ENCODE results near the gene GOLT1A. TPM values are rescaled to one million over a fixed set of nuclear protein-coding genes. Genes with fewer than 3 reads are reported as not detected.

GOLT1A gene
- total and polyA plus RNA-seq, 2 donors (not counting 1 experiment from before 2014, with no cell fraction given), result not detected

- no peak for DNase-seq
- Histone ChIP-seq H3K79me2 (ENCODE audit: control insufficient read depth, insufficient read depth, low read length) (no peaks in the 10 kb centered on the region), H3K27me3 (replicated peaks in 1 of 4; ENCODE audit: control extremely low read depth in 1 of 4, control insufficient read depth in 3 of 4, insufficient read depth in 4 of 4, low read length in 3 of 4) (no peaks in the 10 kb centered on the region), H3K4me1 (ENCODE audit: control insufficient read depth in 2 of 2, insufficient read depth in 2 of 2, low read length in 2 of 2) (no peaks in the 10 kb centered on the region), H3K4me2 (replicated peaks; ENCODE audit: low read depth, low read length, poor library complexity, severe bottlenecking) (no peak overlapping the region), H3K4me3 (ENCODE audit: control extremely low read depth in 1 of 5, extremely low read depth in 1 of 5, insufficient read depth in 1 of 5, low read depth in 2 of 5, low read length in 4 of 5) (no peak overlapping the region), H4K20me1 (ENCODE audit: control insufficient read depth, insufficient read depth, low read length, poor library complexity, severe bottlenecking) (no peaks in the 10 kb centered on the region), H2AFZ (ENCODE audit: insufficient read depth, low read depth, low read length, poor library complexity, severe bottlenecking) (no peak overlapping the region), H3K27ac (ENCODE audit: low read length in 2 of 2) (no peak overlapping the region), H3K9me3 (ENCODE audit: control extremely low read depth in 1 of 3, control insufficient read depth in 2 of 3, insufficient read depth in 1 of 3, low read length in 2 of 3) (no peaks in the 10 kb centered on the region), H3K36me3 (replicated peaks in 1 of 2; ENCODE audit: control extremely low read depth in 1 of 2, control insufficient read depth in 1 of 2, extremely low read depth in 1 of 2, insufficient read depth in 2 of 2, low read length in 1 of 2) (no peaks in the 10 kb centered on the region), H3K9ac (ENCODE audit: low read length) (no peak overlapping the region)
- intact Hi-C loops (cut with micrococcal nuclease), result no loop called here
- ATAC-seq (ENCODE audit: low read depth), result no peak
- no peak overlapping the region for H3K4me3 Mint-ChIP-seq
- 80% methylated on average over 20 of the region's 20 CpGs for WGBS (ENCODE audit: insufficient coverage)
- ChIA-PET CTCF (no interaction called here), POLR2A (no interaction called here)
- peaks cover 5% of the 10 kb centered on the region for H3K27me3 Mint-ChIP-seq
- TF ChIP-seq EZH2 (IDR thresholded peaks at IDR 0.05; ENCODE audit: borderline replicate concordance, insufficient read depth, low read depth, low read length, poor library complexity, severe bottlenecking), result no peak
- TF ChIP-seq, protein P1, sequence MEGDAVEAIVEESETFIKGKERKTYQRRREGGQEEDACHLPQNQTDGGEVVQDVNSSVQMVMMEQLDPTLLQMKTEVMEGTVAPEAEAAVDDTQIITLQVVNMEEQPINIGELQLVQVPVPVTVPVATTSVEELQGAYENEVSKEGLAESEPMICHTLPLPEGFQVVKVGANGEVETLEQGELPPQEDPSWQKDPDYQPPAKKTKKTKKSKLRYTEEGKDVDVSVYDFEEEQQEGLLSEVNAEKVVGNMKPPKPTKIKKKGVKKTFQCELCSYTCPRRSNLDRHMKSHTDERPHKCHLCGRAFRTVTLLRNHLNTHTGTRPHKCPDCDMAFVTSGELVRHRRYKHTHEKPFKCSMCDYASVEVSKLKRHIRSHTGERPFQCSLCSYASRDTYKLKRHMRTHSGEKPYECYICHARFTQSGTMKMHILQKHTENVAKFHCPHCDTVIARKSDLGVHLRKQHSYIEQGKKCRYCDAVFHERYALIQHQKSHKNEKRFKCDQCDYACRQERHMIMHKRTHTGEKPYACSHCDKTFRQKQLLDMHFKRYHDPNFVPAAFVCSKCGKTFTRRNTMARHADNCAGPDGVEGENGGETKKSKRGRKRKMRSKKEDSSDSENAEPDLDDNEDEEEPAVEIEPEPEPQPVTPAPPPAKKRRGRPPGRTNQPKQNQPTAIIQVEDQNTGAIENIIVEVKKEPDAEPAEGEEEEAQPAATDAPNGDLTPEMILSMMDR (IDR thresholded peaks at IDR 0.05), result no peak
- H3K4me1 Mint-ChIP-seq, result no peaks in the 10 kb centered on the region
- no peaks in the 10 kb centered on the region for H3K9me3 Mint-ChIP-seq (ENCODE audit: insufficient read depth)
- no peak overlapping the region for H3K27ac Mint-ChIP-seq
Measured at GRCh38 chr1:204227996-204228785, 14.4 kb upstream of the GOLT1A start.

- Histone ChIP-seq H3K4me2 (replicated peaks; ENCODE audit: low read depth, low read length, poor library complexity, severe bottlenecking) (no peak overlapping the region), H3K27me3 (replicated peaks in 1 of 4; ENCODE audit: control extremely low read depth in 1 of 4, control insufficient read depth in 3 of 4, insufficient read depth in 4 of 4, low read length in 3 of 4) (no peaks in the 10 kb centered on the region), H3K27ac (ENCODE audit: low read length in 2 of 2) (no peak overlapping the region), H3K36me3 (replicated peaks in 1 of 2; ENCODE audit: control extremely low read depth in 1 of 2, control insufficient read depth in 1 of 2, extremely low read depth in 1 of 2, insufficient read depth in 2 of 2, low read length in 1 of 2) (no peaks in the 10 kb centered on the region), H3K4me1 (ENCODE audit: control insufficient read depth in 2 of 2, insufficient read depth in 2 of 2, low read length in 2 of 2) (no peaks in the 10 kb centered on the region), H3K9ac (ENCODE audit: low read length) (no peak overlapping the region), H4K20me1 (ENCODE audit: control insufficient read depth, insufficient read depth, low read length, poor library complexity, severe bottlenecking) (no peaks in the 10 kb centered on the region), H3K79me2 (ENCODE audit: control insufficient read depth, insufficient read depth, low read length) (no peaks in the 10 kb centered on the region), H3K4me3 (ENCODE audit: control extremely low read depth in 1 of 5, extremely low read depth in 1 of 5, insufficient read depth in 1 of 5, low read depth in 2 of 5, low read length in 4 of 5) (no peak overlapping the region), H2AFZ (ENCODE audit: insufficient read depth, low read depth, low read length, poor library complexity, severe bottlenecking) (no peak overlapping the region), H3K9me3 (ENCODE audit: control extremely low read depth in 1 of 3, control insufficient read depth in 2 of 3, insufficient read depth in 1 of 3, low read length in 2 of 3) (no peaks in the 10 kb centered on the region)
- no peak for ATAC-seq (ENCODE audit: low read depth)
- Mint-ChIP-seq H3K27me3 (peaks cover 5% of the 10 kb centered on the region), H3K27ac (no peak overlapping the region), H3K4me3 (no peak overlapping the region), H3K4me1 (no peaks in the 10 kb centered on the region), H3K9me3 (ENCODE audit: insufficient read depth) (no peaks in the 10 kb centered on the region)
- intact Hi-C loops (cut with micrococcal nuclease), result no loop called here
- POLR2A ChIA-PET, result no interaction called here
- WGBS (ENCODE audit: insufficient coverage), result 100% methylated on average over 1 of the region's 2 CpGs
- CTCF ChIA-PET, result no interaction called here
- DNase-seq, result no peak
- TF ChIP-seq EZH2 (IDR thresholded peaks at IDR 0.05; ENCODE audit: borderline replicate concordance, insufficient read depth, low read depth, low read length, poor library complexity, severe bottlenecking), result no peak
- TF ChIP-seq, protein P1 (IDR thresholded peaks at IDR 0.05), result no peak
Measured at GRCh38 chr1:204227351-204227750, 13.6 kb upstream of the GOLT1A start.
